Pons (tissue), 1 donor: ENCODE measurements around the gene BANP.
A peak's percentile ranks its signal among the peaks of the same experiment; 100 is the strongest.
"Not testable (repeated sequence)": the region's sequence is repeated elsewhere in the genome, so short reads cannot be mapped to it uniquely, and the experiment has no call there.

Experiments used
- DNase-seq: peaks from one replicate; pipeline ENCODE4 v3.0.0-alpha.2; 2016; ENCODE audit warnings: low spot score

Gene BANP

GRCh38 chr16:87950765-87951551 is at the start of gene BANP:
TSS of gene BANP (plus strand) at chr16:87951434. CDS start at chr16:87975116, 23,682 bp downstream.
- peak; percentile 99 for DNase-seq

GRCh38 chr16:87904963-87905362 is 46.3 kb upstream of the BANP start:
- DNase-seq, result not testable (repeated sequence)

- not testable (repeated sequence) for DNase-seq
Observed at GRCh38 chr16:87905521-87905920, 45.7 kb upstream of the BANP start.

- not testable (repeated sequence) for DNase-seq
Observed at GRCh38 chr16:87908101-87908500, 43.1 kb upstream of the BANP start.

GRCh38 chr16:87909203-87909935 is 41.9 kb upstream of the BANP start:
- DNase-seq, result not testable (repeated sequence)

GRCh38 chr16:87911106-87911763 is 40.0 kb upstream of the BANP start:
- DNase-seq, result not testable (repeated sequence)

GRCh38 chr16:87912691-87913090 is 38.5 kb upstream of the BANP start:
- DNase-seq, result not testable (repeated sequence)

GRCh38 chr16:87914021-87914725 is 37.1 kb upstream of the BANP start:
- not testable (repeated sequence) for DNase-seq

GRCh38 chr16:87914812-87915211 is 36.4 kb upstream of the BANP start:
- DNase-seq, result no peak

GRCh38 chr16:87917503-87917902 is 33.7 kb upstream of the BANP start:
- DNase-seq, result no peak

- DNase-seq, result no peak
Observed at GRCh38 chr16:87918338-87918737, 32.9 kb upstream of the BANP start.

- DNase-seq, result no peak
Observed at GRCh38 chr16:87918866-87919680, 32.2 kb upstream of the BANP start.

GRCh38 chr16:87919681-87919994 is 31.6 kb upstream of the BANP start:
- DNase-seq, result no peak

- DNase-seq, result no peak
Observed at GRCh38 chr16:87921236-87921773, 29.9 kb upstream of the BANP start.

- DNase-seq, result no peak
Observed at GRCh38 chr16:87922250-87922871, 28.9 kb upstream of the BANP start.

GRCh38 chr16:87924041-87924810 is 27.0 kb upstream of the BANP start:
- no peak for DNase-seq

- no peak for DNase-seq
Observed at GRCh38 chr16:87924811-87925670, 26.2 kb upstream of the BANP start.

- no peak for DNase-seq
Observed at GRCh38 chr16:87926246-87927194, 24.7 kb upstream of the BANP start.
